ENCODE data around the gene RPL26. TPM values are rescaled to one million over a fixed set of nuclear protein-coding genes. Genes with fewer than 3 reads are reported as not detected.

The RPL26 gene
- 1,879 to 1,981 TPM (median 1,947 TPM) in 3 replicates for total RNA-seq

- H3K27me3 Mint-ChIP-seq (ENCODE audit: low read depth): no peaks in the 10 kb centered on the region
- H3K9me3 Mint-ChIP-seq: no peaks in the 10 kb centered on the region
- H3K4me1 Mint-ChIP-seq: peaks cover 40% of the 10 kb centered on the region
- peak; percentile 84 to 94 for DNase-seq (ENCODE audit: low spot score in 2 of 2, unreplicated experiment in 2 of 2)
- peak within 1 kb of the TSS; percentile 98 for H3K27ac Mint-ChIP-seq
- H3K4me3 Mint-ChIP-seq: peak within 1 kb of the TSS; percentile 99
- H3K36me3 Mint-ChIP-seq: peaks cover 20% of the 10 kb centered on the region
- TF ChIP-seq CTCF (IDR thresholded peaks at IDR 0.05; ENCODE audit: unreplicated experiment): peak; percentile 99
These were observed at the start of gene RPL26 for GRCh38 chr17:8383143-8383822. RPL26 (minus strand) TSS chr17:8383193; CDS start chr17:8382310, 883 bp downstream.

- H3K4me1 Mint-ChIP-seq: peaks cover 4% of the 10 kb centered on the region
- TF ChIP-seq CTCF (IDR thresholded peaks at IDR 0.05; ENCODE audit: unreplicated experiment): no peak
- DNase-seq (ENCODE audit: low spot score in 2 of 2, unreplicated experiment in 2 of 2): no peak
- no peaks in the 10 kb centered on the region for H3K36me3 Mint-ChIP-seq
- H3K27ac Mint-ChIP-seq: no peak overlapping the region
- H3K27me3 Mint-ChIP-seq (ENCODE audit: low read depth): no peaks in the 10 kb centered on the region
- H3K9me3 Mint-ChIP-seq: no peaks in the 10 kb centered on the region
- H3K4me3 Mint-ChIP-seq: no peak overlapping the region
These were observed 48.0 kb upstream of the RPL26 start for GRCh38 chr17:8430966-8431365.

GRCh38 chr17:8426802-8427201, 43.8 kb upstream of the RPL26 start:
- TF ChIP-seq CTCF (IDR thresholded peaks at IDR 0.05; ENCODE audit: unreplicated experiment): no peak
- Mint-ChIP-seq H3K4me1 (no peaks in the 10 kb centered on the region), H3K27ac (no peak overlapping the region), H3K9me3 (no peaks in the 10 kb centered on the region), H3K36me3 (no peaks in the 10 kb centered on the region), H3K4me3 (no peak overlapping the region), H3K27me3 (ENCODE audit: low read depth) (peaks cover 1% of the 10 kb centered on the region)
- no peak for DNase-seq (ENCODE audit: low spot score in 2 of 2, unreplicated experiment in 2 of 2)

- Mint-ChIP-seq H3K4me3 (no peak overlapping the region), H3K36me3 (no peaks in the 10 kb centered on the region), H3K4me1 (no peaks in the 10 kb centered on the region), H3K27me3 (ENCODE audit: low read depth) (peaks cover 1% of the 10 kb centered on the region), H3K9me3 (no peaks in the 10 kb centered on the region), H3K27ac (no peak overlapping the region)
- DNase-seq (ENCODE audit: low spot score in 2 of 2, unreplicated experiment in 2 of 2): no peak
- no peak for TF ChIP-seq CTCF (IDR thresholded peaks at IDR 0.05; ENCODE audit: unreplicated experiment)
These were observed 43.2 kb upstream of the RPL26 start for GRCh38 chr17:8426094-8426720.

- no peak overlapping the region for H3K27ac Mint-ChIP-seq
- no peak for DNase-seq (ENCODE audit: low spot score in 2 of 2, unreplicated experiment in 2 of 2)
- no peaks in the 10 kb centered on the region for H3K4me1 Mint-ChIP-seq
- H3K27me3 Mint-ChIP-seq (ENCODE audit: low read depth): peaks cover 28% of the 10 kb centered on the region
- H3K9me3 Mint-ChIP-seq: peaks cover 3% of the 10 kb centered on the region
- no peaks in the 10 kb centered on the region for H3K36me3 Mint-ChIP-seq
- TF ChIP-seq CTCF (IDR thresholded peaks at IDR 0.05; ENCODE audit: unreplicated experiment): no peak
- H3K4me3 Mint-ChIP-seq: no peak overlapping the region
These were observed 38.6 kb upstream of the RPL26 start for GRCh38 chr17:8421571-8421970.

Measured in mesothelial cell of epicardium (in vitro differentiated cells).